ENCODE results near the gene SLCO3A1. TPM values are rescaled to one million over a fixed set of nuclear protein-coding genes. Genes with fewer than 3 reads are reported as not detected.

The SLCO3A1 gene
- total RNA-seq, 4 donors from 2014 or later, result 10.9 to 18.1 (median 14.2) TPM

DNA sequence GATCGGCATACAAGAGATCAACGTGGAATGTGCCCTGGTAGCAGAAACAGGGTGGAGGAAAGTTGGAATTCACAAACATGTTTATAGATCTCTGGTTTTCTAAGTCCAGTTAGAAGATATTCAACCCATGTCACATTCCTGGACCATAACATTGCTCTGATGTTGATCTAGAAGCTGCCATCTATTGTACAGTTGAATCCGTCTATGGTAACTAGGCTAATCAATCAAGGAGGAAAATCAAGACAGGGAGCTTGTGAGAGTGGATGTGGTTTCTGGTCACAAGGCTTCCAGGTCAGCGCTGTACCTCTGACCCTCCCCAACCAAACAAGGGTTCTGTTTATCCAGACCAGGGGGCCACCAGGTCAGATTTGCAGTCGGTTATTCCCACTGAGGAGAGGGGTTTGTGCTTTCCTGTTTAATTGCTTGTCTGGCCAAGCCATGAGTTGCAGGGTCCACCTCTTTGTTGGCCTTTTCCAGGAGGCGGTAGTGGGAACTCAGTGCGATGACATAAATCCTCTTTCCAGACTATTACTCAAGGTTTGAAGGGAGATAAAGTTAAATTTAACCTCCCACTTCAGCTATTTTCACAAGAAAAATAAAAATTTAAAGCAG lies 130.3 kb downstream of the SLCO3A1 start:
- intact Hi-C loops (cut with DNase I), result no loop called here
- WGBS, 2 donors, result 79 to 87% methylated on average over 6 to 7 of the region's 7 CpGs
- Histone ChIP-seq H3K27ac (peak overlapping the region in 1 of 4 donors; percentile 23), H3K27me3 (no peaks in the 10 kb centered on the region), H3K4me1 (peaks cover 0 to 16% (median 4%) of the 10 kb centered on the region in 3 donors), H3K36me3 (no peaks in the 10 kb centered on the region), H3K4me3 (no peak overlapping the region), H3K9me3 (no peaks in the 10 kb centered on the region)
- TF ChIP-seq, protein P1, sequence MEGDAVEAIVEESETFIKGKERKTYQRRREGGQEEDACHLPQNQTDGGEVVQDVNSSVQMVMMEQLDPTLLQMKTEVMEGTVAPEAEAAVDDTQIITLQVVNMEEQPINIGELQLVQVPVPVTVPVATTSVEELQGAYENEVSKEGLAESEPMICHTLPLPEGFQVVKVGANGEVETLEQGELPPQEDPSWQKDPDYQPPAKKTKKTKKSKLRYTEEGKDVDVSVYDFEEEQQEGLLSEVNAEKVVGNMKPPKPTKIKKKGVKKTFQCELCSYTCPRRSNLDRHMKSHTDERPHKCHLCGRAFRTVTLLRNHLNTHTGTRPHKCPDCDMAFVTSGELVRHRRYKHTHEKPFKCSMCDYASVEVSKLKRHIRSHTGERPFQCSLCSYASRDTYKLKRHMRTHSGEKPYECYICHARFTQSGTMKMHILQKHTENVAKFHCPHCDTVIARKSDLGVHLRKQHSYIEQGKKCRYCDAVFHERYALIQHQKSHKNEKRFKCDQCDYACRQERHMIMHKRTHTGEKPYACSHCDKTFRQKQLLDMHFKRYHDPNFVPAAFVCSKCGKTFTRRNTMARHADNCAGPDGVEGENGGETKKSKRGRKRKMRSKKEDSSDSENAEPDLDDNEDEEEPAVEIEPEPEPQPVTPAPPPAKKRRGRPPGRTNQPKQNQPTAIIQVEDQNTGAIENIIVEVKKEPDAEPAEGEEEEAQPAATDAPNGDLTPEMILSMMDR (IDR thresholded peaks at IDR 0.05), result no peak
- no peak for TF ChIP-seq POLR2A (IDR thresholded peaks at IDR 0.05)
- DNase-seq, result no peak

DNA sequence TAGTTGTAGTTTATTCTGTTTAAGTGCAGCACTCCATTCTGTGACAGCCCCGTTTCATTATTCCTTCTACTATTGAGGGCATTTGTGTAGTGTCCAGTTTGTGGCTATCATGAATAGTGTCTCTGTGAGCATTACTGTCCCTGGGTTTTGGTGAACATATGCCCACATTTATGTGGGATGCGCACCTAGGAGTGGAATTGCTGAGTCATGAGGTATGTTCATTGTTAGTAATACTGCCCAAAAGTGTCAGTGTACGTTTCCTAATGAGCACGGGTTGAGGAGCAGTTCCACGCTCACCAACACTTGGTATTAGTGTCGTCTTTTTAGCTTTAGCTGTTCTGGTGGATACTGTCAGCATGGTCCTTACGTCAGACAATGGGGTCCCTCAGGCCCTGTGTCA lies 131.8 kb downstream of the SLCO3A1 start:
- Histone ChIP-seq H3K4me3 (no peak overlapping the region), H3K27ac (no peak overlapping the region), H3K9me3 (no peaks in the 10 kb centered on the region), H3K36me3 (no peaks in the 10 kb centered on the region), H3K4me1 (peaks cover 0 to 15% (median 7%) of the 10 kb centered on the region in 3 donors), H3K27me3 (no peaks in the 10 kb centered on the region)
- intact Hi-C loops (cut with DNase I), result no loop called here
- DNase-seq, result no peak
- 88 to 94% methylated on average over 4 to 7 of the region's 7 CpGs for WGBS, 2 donors
- TF ChIP-seq, protein P1 (IDR thresholded peaks at IDR 0.05), result no peak
- no peak for TF ChIP-seq POLR2A (IDR thresholded peaks at IDR 0.05)

GRCh38 chr15:91988071-91988470 lies 134.6 kb downstream of the SLCO3A1 start:
- 89 to 90% methylated on average over 11 of the region's 11 CpGs for WGBS, 2 donors
- no peaks in the 10 kb centered on the region for H3K9me3 ChIP-seq

DNA sequence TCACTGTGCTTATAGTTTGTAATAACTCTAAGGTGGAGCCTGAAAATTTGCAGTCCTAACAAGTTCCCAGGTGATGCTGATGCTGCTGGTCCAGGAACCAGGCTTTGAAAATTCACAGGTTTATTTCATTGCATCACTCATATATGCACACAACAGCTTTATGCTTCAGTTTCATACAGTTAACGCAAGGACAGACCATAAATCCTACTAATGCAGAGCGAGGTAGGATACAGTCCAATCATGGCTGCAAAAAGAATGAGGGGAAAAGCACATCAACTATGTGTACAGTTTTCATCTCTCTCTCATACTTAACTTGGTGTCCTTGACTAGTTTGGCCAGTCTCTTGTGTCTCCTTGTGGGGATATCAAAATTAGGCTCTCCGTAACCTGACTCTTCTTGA lies 135.1 kb downstream of the SLCO3A1 start:
- Histone ChIP-seq H3K36me3 (no peaks in the 10 kb centered on the region), H3K4me1 (peaks cover 0 to 14% (median 8%) of the 10 kb centered on the region in 3 donors), H3K27ac (no peak overlapping the region), H3K4me3 (no peak overlapping the region), H3K9me3 (no peaks in the 10 kb centered on the region), H3K27me3 (no peaks in the 10 kb centered on the region)
- no peak for DNase-seq
- TF ChIP-seq POLR2A (IDR thresholded peaks at IDR 0.05), result no peak
- TF ChIP-seq, protein P1 (IDR thresholded peaks at IDR 0.05), result no peak
- intact Hi-C loops (cut with DNase I), result no loop called here
- 92 to 100% methylated on average over 3 of the region's 3 CpGs for WGBS, 2 donors

More at GRCh38 chr15:91988071-91988470, 134.6 kb downstream of the SLCO3A1 start:
- Histone ChIP-seq H3K27me3 (no peaks in the 10 kb centered on the region), H3K36me3 (no peaks in the 10 kb centered on the region), H3K4me1 (peaks cover 0 to 8% (median 8%) of the 10 kb centered on the region in 3 donors), H3K27ac (no peak overlapping the region), H3K4me3 (no peak overlapping the region)
- intact Hi-C loops (cut with DNase I), result no loop called here
- no peak for TF ChIP-seq POLR2A (IDR thresholded peaks at IDR 0.05)
- TF ChIP-seq, protein P1 (IDR thresholded peaks at IDR 0.05), result no peak
- no peak for DNase-seq

DNA sequence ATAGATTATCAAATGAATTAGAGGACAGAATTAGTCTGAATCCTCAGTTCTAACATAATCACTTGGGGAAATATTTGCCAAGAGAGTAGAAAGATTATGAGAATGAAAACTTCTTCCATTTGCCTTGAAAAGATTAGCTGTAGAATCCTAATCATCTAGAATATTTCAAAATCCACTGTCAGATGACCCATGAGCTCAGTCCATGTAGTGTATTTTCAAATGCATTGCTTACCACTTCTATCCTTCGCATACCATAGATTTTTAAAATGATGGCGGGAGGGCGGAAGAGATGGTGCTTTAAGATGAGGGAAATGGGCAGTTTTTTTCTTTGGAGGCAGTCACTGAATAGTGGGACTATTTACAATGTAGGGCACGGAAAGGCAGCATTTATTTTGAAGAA lies 136.3 kb downstream of the SLCO3A1 start:
- intact Hi-C loops (cut with DNase I), result no loop called here
- WGBS, 2 donors, result 77 to 82% methylated on average over 4 of the region's 4 CpGs
- no peaks in the 10 kb centered on the region for H3K9me3 ChIP-seq

More for the DNA sequence above, 136.3 kb downstream of the SLCO3A1 start:
- no peaks in the 10 kb centered on the region for H3K27me3 ChIP-seq
- TF ChIP-seq, protein P1 (IDR thresholded peaks at IDR 0.05), result no peak
- no peak for TF ChIP-seq POLR2A (IDR thresholded peaks at IDR 0.05)
- DNase-seq, result no peak
- H3K4me1 ChIP-seq, result peaks cover 0 to 15% (median 8%) of the 10 kb centered on the region in 3 donors
- H3K36me3 ChIP-seq, result no peaks in the 10 kb centered on the region
- no peak overlapping the region for H3K4me3 ChIP-seq
- no peak overlapping the region for H3K27ac ChIP-seq
